ENCODE data around the gene FCRLB. TPM values are rescaled to one million over a fixed set of nuclear protein-coding genes. Genes with fewer than 3 reads are reported as not detected.
"Not testable (repeated sequence)": the region's sequence is repeated elsewhere in the genome, so short reads cannot be mapped to it uniquely, and the experiment has no call there.

Gene FCRLB
- polyA plus RNA-seq, 1 donor, result 4.4 TPM

- DNase-seq, result no peak
Measured at GRCh38 chr1:161718559-161719324, 2.6 kb upstream of the FCRLB start.

DNA sequence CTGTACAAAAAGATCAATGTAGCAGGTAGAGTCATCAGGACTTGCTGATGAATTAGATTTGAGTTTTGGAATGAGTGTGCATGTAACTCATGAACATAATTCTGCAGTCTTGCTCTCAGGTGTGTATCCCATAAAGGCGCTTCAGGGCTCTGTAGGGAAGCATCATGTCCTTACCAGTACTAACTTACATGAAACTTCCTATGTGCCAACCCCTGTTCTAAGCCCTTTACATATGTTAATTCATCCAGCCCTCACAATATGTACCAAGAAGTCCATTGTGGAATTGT, 2.1 kb upstream of the FCRLB start:
- DNase-seq, result no peak

- DNase-seq, result no peak
Measured at GRCh38 chr1:161720422-161720821, 922 bp upstream of the FCRLB start.

- no peak for DNase-seq
Measured at GRCh38 chr1:161721738-161722343, 497 bp downstream of the FCRLB start.

DNA sequence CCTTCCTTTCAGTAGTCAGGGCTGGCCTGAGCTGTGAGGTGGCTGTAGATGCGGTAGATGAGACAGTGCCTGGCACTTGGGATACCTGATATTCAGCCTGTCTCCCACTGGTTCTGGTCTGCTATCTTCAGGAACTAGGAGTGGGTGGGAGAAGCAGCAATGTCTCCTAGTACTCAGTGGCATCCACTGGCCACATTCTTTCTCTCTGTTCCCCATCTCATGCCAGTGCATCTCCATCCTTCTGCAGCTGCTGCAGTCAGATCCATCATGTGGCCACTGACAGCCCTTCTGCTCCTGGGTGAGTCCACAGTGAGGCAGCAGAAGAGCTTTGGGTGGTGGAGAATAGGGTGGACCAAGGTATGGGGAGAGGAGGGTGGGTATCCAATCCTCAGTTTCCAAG, 1.1 kb downstream of the FCRLB start:
- DNase-seq, result no peak

DNA sequence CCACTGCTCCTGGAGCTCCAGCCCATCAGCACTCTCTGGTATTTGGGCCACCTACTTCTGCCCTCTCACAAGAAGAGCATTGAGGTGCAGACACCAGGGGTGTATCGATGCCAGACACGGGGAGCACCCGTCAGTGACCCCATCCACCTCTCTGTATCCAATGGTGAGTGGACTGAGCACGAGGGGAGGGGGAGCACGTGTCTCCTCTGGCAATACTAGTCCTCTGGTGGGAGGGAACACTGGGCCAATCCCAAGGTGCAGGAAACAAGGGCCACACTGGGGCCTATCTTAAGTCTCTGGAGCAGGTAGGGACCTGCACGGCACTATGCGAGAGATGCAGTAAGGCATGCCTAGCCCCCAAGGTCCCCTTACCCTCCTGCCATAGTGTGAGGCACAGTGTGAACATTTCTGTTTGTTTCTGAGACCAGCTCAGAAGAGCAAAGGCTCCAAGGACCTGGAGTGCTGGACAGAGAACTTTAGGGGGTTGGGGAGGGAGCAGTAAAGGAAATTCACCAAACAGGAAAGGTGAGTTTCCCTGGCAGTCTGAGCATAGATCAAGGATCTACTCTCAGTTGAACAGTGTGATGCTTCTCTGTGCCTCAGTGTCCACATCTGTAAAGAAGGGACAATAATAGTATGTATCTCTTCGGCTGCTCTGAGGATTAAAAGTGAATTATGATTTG, 2.3 kb downstream of the FCRLB start:
- no peak for DNase-seq

DNA sequence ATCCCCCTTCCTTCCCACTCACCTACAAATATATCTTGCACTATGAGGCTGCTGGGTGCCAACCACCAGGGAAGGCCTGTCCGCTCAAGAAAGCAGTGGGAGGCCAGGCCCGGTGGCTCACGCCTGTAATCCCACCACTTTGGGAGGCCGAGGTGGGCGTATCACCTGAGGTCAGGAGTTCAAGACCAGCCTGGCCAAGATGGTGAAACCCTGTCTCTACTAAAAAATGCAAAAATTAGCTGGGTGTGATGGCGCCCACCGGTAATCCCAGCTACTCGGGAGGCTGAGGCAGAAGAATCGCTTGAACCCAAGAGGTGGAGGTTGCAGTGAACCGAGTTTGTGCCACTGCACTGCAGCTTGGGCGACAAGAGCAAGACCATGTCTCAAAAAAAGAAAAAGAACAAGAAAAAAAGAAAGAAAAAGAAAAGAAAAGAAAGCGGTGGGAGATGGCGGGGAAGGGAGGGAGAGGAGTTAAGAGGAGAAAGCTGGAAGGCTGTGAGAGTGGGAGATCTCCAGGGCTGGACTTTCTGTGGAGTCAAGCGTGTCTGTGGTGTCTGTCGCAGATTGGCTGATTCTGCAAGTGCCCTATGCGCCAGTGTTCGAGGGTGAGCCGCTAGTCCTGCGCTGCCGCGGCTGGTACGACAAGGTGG, 4.0 kb downstream of the FCRLB start:
- DNase-seq, result not testable (repeated sequence)

GRCh38 chr1:161725908-161726472, 4.6 kb downstream of the FCRLB start:
- DNase-seq, result peak; percentile 47

DNA sequence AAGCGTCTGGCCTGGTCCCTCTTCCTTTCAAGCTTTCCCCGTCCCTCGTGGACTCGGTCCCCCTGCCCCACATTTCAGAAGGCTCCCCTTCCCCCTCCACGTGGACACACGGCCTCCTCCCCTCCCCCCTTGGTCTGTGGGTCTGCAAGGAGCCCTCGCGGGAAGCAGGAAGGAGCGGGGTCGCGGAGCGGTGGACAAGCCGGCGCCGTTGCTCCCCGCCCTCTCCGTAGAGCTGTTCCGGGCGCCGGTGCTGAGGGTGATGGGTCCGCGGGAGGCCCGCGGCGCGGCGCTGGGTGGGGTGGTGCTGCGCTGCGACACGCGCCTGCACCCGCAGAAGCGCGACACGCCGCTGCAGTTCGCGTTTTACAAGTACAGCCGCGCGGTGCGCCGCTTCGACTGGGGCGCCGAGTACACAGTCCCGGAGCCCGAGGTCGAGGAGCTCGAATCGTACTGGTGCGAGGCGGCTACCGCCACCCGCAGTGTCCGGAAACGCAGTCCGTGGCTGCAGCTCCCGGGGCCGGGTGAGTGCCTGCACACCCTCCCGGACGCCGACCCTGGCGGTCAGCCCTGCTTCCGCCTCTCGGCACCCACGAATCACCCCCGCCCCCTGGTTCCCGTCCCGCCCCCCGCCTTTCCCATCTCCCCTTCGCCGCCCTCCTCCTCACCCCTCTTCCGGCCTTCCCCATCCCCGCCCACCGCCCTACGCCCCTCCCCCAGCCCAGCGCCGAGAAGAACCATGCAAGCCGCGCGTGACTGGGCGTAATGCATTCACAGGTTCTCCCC, 5.3 kb downstream of the FCRLB start:
- DNase-seq, result peak; percentile 89

DNA sequence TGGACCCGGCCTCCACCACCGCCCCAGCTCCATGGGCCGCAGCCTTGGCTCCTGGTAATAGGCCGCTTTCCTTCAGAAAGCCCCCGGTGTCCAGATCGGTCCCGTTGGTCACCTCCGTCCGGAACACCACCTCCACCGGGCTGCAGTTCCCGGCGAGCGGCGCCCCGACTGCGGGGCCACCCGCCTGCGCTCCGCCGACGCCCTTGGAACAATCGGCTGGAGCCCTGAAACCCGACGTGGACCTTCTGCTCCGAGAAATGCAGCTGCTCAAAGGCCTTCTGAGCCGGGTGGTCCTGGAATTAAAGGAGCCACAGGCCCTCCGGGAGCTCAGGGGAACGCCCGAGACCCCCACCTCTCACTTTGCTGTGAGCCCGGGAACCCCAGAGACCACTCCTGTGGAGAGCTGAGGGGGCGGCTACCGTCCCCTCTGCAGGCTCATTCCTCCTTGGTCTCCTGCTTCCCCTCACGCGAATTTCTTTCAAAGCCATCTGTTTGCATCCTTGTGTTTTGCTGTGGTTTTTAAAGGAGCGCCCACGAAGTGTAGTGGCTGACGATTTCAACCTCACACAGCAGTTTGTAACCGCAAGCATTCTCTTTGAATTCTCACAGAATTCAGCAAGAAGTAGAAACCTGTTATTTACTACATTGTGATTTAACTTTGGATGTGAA, 6.0 kb downstream of the FCRLB start:
- no peak for DNase-seq

DNA sequence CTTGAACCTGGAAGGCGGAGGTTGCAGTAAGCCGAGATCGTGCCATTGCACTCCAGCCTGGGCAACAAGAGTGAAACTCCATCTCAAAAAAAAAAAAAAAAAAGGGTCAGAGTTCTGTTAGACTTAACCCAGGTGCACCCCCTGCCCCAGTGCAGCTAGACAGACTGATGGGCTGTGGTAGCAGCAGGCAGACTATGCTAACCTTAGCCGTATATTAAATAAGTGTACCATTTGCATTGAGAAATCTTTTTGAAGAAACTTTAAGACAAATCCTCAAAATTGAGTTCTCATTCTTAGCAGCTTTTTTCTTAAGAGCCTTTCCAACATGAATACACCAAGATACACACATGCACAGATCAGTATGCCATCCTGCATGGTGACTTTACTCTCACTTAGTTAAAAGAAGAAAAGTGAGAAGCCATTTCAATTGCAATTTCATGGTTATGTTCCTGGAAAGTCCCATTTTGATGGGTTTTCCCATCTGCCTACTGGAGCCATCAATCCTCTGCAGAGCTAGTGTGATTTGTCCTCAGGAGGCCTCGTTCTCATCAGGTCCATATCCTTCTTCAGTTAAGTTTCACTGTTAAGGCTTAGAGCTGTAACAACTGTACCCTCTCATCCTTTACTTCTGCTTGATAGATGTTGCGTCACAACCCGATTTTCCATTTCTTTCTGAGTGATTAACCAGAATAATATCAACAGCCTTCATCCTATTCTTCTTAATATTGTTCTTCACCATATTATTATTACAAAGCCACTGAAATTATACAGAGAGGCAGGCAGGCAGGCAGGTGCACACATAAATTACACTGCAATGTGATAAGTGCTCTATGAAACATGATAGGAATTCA, 7.3 kb downstream of the FCRLB start:
- no peak for DNase-seq

DNA sequence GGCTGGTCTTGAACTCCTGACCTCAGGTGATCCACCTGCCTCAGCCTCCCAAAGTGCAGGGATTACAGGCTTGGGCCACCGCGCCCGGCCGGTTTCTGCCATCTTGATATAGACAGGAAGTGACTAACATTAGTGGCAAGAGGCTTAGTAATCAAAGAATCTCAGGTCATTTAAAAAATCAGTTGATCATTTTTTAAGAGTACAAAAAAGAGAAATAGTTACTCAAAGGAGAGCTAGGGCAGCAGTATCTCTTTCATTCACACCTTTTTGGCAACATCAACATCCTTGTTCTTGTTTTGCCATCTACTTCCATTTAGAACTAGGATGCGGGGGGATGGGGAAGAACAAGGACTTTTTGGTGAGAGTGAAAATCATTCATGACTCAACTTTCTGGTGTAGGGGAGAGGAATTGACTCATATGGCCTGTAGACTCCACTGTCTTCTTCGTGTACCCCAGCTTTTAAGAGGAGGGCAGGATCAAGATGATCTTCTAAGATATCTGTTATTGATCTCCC, 8.8 kb downstream of the FCRLB start:
- no peak for DNase-seq

- no peak for DNase-seq
Measured at GRCh38 chr1:161731241-161731640, 9.9 kb downstream of the FCRLB start.

GRCh38 chr1:161731981-161732718, 10.8 kb downstream of the FCRLB start:
- DNase-seq, result no peak

- no peak for DNase-seq
Measured at GRCh38 chr1:161733526-161733925, 12.2 kb downstream of the FCRLB start.

- no peak for DNase-seq
Measured at GRCh38 chr1:161735837-161736236, 14.5 kb downstream of the FCRLB start.

GRCh38 chr1:161736335-161736969, 15.1 kb downstream of the FCRLB start:
- no peak for DNase-seq

- no peak for DNase-seq
Measured at GRCh38 chr1:161737625-161738024, 16.3 kb downstream of the FCRLB start.
